Activated CD8-positive, alpha-beta memory T cell treated with anti-CD3 and anti-CD28 coated beads, Interleukin-2, amount 50 U/mL, for 24 hours (primary cell): Measurements from ENCODE around the gene BRD4.
"Not testable (repeated sequence)": the region's sequence is repeated elsewhere in the genome, so short reads cannot be mapped to it uniquely, and the experiment has no call there.

Source experiments
- DNase-seq: peaks from one replicate; pipeline ENCODE4 v3.0.0-alpha.2; 2020; ENCODE audit errors: extremely low read depth

The BRD4 gene

GRCh38 chr19:15360015-15360414 is 27.7 kb upstream of the BRD4 start:
- not testable (repeated sequence) for DNase-seq

- DNase-seq, result no peak
These were observed 26.6 kb upstream of the BRD4 start for GRCh38 chr19:15358918-15359317.

- DNase-seq, result no peak
These were observed 25.6 kb upstream of the BRD4 start for GRCh38 chr19:15357906-15358305.

- DNase-seq, result no peak
These were observed 22.4 kb upstream of the BRD4 start for GRCh38 chr19:15354566-15355296.

- DNase-seq, result no peak
These were observed 21.6 kb upstream of the BRD4 start for GRCh38 chr19:15353908-15354307.

GRCh38 chr19:15352535-15352934 is 20.2 kb upstream of the BRD4 start:
- not testable (repeated sequence) for DNase-seq

- DNase-seq, result not testable (repeated sequence)
These were observed 9.0 kb upstream of the BRD4 start for GRCh38 chr19:15341328-15341727.

- no peak for DNase-seq
These were observed 7.7 kb upstream of the BRD4 start for GRCh38 chr19:15340086-15340485.

- DNase-seq, result no peak
These were observed 4.9 kb upstream of the BRD4 start for GRCh38 chr19:15337202-15337601.

GRCh38 chr19:15335992-15336391 is 3.7 kb upstream of the BRD4 start:
- not testable (repeated sequence) for DNase-seq

GRCh38 chr19:15331419-15332310 is 674 bp downstream of the BRD4 start:
- no peak for DNase-seq

- no peak for DNase-seq
These were observed 1.4 kb downstream of the BRD4 start for GRCh38 chr19:15330801-15331418.

- DNase-seq, result no peak
These were observed 4.0 kb downstream of the BRD4 start for GRCh38 chr19:15328312-15328711.

- no peak for DNase-seq
These were observed 7.4 kb downstream of the BRD4 start for GRCh38 chr19:15324791-15325519.

- DNase-seq, result no peak
These were observed 8.7 kb downstream of the BRD4 start for GRCh38 chr19:15323496-15324235.

- DNase-seq, result no peak
These were observed 10.6 kb downstream of the BRD4 start for GRCh38 chr19:15321739-15322138.

GRCh38 chr19:15320116-15320515 is 12.2 kb downstream of the BRD4 start:
- no peak for DNase-seq

- no peak for DNase-seq
These were observed 14.1 kb downstream of the BRD4 start for GRCh38 chr19:15318241-15318691.

GRCh38 chr19:15317392-15318071 is 14.8 kb downstream of the BRD4 start:
- no peak for DNase-seq

GRCh38 chr19:15316498-15316897 is 15.8 kb downstream of the BRD4 start:
- no peak for DNase-seq
